IPS DF 6.9 (cell line): ENCODE data around the gene KRTAP27-1.

Experiments used
- DNase-seq: peaks from one replicate; pipeline ENCODE4 v3.0.0-alpha.2; 2013; ENCODE audit warnings: low read depth, low spot score
- H3K27ac ChIP-seq: one replicate; pipeline ENCODE4 v1.5.1; 2013; ENCODE audit warnings: low read length, control low read depth
- H3K27me3 ChIP-seq: 2 replicates; pipeline ENCODE4 v1.6.1; 2013; ENCODE audit warnings: mild to moderate bottlenecking, low read length; ENCODE audit not compliant: control insufficient read depth, insufficient read depth
- H3K36me3 ChIP-seq: 2 replicates; pipeline ENCODE4 v1.6.1; 2013; ENCODE audit warnings: low read length; ENCODE audit not compliant: control insufficient read depth, insufficient read depth
- H3K4me1 ChIP-seq: 2 replicates; pipeline ENCODE4 v1.6.1; 2013; ENCODE audit warnings: low read length; ENCODE audit not compliant: control insufficient read depth, insufficient read depth
- H3K4me3 ChIP-seq: 2 replicates; pipeline ENCODE4 v1.5.1; 2013; ENCODE audit warnings: mild to moderate bottlenecking, low read length
- H3K9me3 ChIP-seq: 2 replicates; pipeline ENCODE4 v1.6.1; 2013; ENCODE audit warnings: low read length, inconsistent platforms; ENCODE audit not compliant: control insufficient read depth, insufficient read depth
- WGBS: extraction: QIAGEN DNeasy Blood & Tissue Kit; methylation state at CpG from one replicate; pipeline ENCODE4 v1.1.7; 2013; ENCODE audit warnings: mixed read lengths, missing lambda C conversion rate; ENCODE audit not compliant: insufficient read length, insufficient coverage; 5-methylcytosine and 5-hydroxymethylcytosine counted together

The KRTAP27-1 gene, protein sequence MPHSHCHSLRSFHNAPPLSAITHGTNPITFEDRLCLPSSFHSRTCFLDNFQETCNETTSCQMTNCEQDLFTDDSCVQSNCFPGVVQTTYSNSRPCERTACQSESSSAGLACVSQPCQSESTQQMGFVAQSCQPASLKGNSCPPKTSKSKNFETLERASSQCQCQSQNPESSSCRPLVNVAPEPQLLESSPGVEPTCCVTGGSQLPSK

DNA sequence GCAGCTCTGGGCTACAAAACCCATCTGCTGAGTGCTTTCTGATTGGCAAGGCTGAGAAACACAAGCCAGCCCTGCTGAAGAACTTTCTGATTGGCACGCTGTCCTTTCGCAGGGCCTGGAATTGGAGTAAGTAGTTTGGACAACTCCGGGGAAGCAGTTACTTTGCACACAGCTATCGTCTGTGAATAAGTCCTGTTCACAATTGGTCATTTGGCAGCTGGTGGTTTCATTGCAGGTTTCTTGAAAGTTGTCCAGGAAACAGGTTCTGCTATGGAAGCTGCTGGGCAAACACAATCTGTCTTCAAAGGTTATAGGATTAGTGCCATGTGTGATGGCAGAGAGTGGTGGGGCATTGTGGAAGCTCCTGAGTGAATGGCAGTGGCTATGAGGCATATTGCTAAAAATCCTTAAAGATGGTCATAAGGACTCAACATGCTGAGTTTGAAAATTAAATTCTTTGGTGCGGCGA, at the start of gene KRTAP27-1:
Gene KRTAP27-1, minus strand, starts transcription at position 419 of the 469 bp plus-strand sequence. Its CDS starts 26 bp downstream, at position 393.
- no CpG with 5 or more reads among the region's 6 CpGs for WGBS
- H3K27ac ChIP-seq = no peak within 1 kb of the TSS
- H3K9me3 ChIP-seq = peaks cover 4% of the 10 kb centered on the region
- H3K4me1 ChIP-seq = no peaks in the 10 kb centered on the region
- H3K4me3 ChIP-seq = no peak within 1 kb of the TSS
- H3K27me3 ChIP-seq = no peaks in the 10 kb centered on the region
- no peaks in the 10 kb centered on the region for H3K36me3 ChIP-seq
- no peak for DNase-seq

DNA sequence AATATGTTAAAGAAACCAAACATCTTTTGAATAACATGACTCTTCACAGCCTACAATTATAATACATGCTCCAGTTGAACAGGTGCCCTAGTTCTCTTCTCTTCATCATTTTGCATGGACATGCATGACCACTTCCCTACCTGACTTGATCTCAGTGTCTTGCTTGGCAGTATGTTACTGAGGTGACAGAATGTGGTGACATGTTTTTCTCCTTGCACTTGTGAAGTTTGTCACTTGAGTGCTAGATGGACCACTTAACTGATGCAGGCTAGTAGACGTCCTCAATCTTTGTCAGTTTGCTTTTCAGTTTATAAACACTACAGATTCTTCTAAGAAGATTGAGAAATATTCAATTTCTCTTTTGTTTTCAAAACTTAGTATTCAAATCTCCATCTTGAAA, 44.7 kb upstream of the KRTAP27-1 start:
- Histone ChIP-seq H3K27ac (no peak overlapping the region), H3K36me3 (no peaks in the 10 kb centered on the region), H3K9me3 (peaks cover 6% of the 10 kb centered on the region), H3K4me1 (no peaks in the 10 kb centered on the region), H3K4me3 (no peak overlapping the region), H3K27me3 (no peaks in the 10 kb centered on the region)
- DNase-seq = no peak
- WGBS = no CpG with 5 or more reads among the region's 1 CpG

DNA sequence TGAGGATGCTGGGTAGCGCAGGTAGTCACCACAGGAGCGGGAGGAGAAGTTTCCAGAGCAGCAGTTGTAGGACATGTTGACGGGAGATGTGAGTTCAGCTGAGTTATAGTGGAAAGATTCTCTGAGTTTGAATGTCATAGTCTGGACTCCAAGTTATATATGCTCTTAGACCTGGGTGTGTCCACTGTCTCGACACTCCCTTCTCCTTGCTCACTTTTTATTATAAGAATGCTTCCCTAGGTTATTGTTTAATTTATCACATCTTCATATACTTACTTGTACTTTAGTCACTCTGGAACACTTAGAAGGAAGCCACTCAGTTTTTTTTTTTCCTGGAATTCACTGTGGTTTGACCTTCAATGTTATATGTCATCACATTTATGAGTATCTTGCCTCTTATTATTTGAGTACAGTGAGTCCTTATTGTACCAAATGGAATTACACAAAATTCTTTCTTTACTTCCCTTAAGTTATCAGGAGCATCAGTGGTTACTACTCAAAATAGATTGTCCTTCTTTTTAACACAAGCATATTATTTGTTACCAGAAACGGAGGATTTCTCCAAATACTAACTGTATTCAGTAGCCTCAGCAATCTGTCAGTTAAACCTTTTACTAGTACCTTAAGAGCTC, 34.8 kb upstream of the KRTAP27-1 start, which contains the start of gene KRTAP13-2:
Gene KRTAP13-2, minus strand, starts transcription at position 133 of the 632 bp plus-strand sequence. Its CDS starts 58 bp downstream, at position 75.
- H3K4me3 ChIP-seq = no peak within 1 kb of the TSS
- no peak within 1 kb of the TSS for H3K27ac ChIP-seq
- peaks cover 5% of the 10 kb centered on the region for H3K9me3 ChIP-seq
- no CpG with 5 or more reads among the region's 5 CpGs for WGBS
- H3K36me3 ChIP-seq = no peaks in the 10 kb centered on the region
- no peaks in the 10 kb centered on the region for H3K27me3 ChIP-seq
- H3K4me1 ChIP-seq = no peaks in the 10 kb centered on the region
- DNase-seq = no peak

DNA sequence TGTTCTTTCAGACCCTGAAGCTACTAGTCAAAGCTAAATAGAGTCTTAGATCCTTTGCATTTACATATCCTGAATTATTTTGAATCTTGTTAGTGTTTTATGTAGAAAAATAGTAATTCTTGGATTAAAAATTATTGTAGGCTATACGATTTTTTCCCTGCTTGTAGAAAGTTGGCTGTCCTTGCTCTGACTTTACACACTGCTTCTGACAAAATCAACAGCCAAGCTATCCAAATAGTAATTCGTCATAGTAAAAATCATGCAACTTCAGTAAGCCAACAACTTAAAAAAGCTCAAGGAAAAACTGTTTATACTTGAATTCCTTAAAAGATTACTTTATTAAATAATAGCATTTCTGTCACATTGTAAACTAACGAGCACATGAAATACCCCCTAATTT, 18.4 kb upstream of the KRTAP27-1 start:
- Histone ChIP-seq H3K4me1 (no peaks in the 10 kb centered on the region), H3K36me3 (no peaks in the 10 kb centered on the region), H3K9me3 (peaks cover 4% of the 10 kb centered on the region; the same call in 1 of the 2 replicates), H3K27me3 (no peaks in the 10 kb centered on the region), H3K27ac (no peak overlapping the region), H3K4me3 (no peak overlapping the region)
- DNase-seq = no peak
- WGBS = 100% methylated on average over 1 of the region's 3 CpGs

DNA sequence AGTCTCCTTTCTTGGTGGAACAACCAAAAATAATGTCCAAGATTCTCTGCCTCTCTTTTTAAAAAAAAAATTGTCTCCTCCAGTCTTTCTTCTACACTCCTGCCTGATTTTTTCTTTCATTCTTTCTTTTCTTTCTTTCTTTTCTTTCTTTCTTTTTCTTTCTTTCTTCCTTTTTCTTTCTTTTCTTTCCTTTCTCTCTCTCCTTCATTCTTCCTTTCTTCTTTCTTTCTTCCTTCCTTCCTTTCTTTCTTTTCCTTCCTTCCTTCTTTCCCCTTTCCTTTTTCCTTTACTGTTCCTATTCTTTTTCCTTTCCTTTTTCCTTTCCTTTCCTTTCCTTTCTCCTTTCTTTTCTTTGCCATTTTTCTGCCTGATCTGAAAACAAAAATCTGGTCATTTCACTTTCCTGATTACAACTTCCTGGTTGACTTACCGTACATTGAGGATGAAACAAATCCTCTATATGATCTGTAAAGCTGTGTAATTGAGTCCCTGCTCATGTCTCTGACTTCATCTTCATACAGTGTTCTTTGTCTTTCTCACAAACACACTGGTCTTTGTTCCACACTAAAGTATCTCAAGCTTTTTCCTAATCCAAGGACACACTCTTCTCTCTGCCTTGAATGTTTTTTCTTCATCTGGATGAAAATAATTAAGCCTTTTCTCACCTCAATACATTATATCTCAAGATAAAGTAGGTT, 17.0 kb upstream of the KRTAP27-1 start:
- H3K4me3 ChIP-seq = no peak overlapping the region
- no CpG with 5 or more reads among the region's 1 CpG for WGBS
- no peak overlapping the region for H3K27ac ChIP-seq
- no peak for DNase-seq
- no peaks in the 10 kb centered on the region for H3K4me1 ChIP-seq
- H3K9me3 ChIP-seq = peaks cover 4% of the 10 kb centered on the region; the same call in 1 of the 2 replicates
- no peaks in the 10 kb centered on the region for H3K36me3 ChIP-seq
- no peaks in the 10 kb centered on the region for H3K27me3 ChIP-seq

DNA sequence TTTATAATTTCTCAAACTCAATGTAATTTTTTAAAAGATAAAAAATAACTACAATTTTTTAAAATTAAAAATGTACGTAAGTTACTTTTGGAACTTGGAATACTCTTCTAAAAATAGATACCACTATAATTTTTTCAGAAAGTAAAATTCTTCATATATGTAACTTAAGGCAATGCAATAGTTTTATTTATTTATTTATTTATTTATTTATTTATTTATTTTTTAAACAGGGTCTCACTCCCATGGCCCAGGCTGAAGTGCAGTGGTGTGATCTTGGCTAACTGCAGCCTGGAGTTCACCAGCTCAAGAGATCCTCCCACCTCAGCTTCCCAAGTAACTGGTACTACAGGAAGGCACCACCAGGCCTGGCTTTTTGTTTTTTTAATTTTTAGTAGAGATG, 14.0 kb upstream of the KRTAP27-1 start:
- Histone ChIP-seq H3K4me3 (no peak overlapping the region), H3K4me1 (no peaks in the 10 kb centered on the region), H3K27ac (no peak overlapping the region), H3K9me3 (peaks cover 7% of the 10 kb centered on the region), H3K27me3 (no peaks in the 10 kb centered on the region), H3K36me3 (no peaks in the 10 kb centered on the region)
- DNase-seq = no peak
- WGBS = no CpG with 5 or more reads among the region's 1 CpG

DNA sequence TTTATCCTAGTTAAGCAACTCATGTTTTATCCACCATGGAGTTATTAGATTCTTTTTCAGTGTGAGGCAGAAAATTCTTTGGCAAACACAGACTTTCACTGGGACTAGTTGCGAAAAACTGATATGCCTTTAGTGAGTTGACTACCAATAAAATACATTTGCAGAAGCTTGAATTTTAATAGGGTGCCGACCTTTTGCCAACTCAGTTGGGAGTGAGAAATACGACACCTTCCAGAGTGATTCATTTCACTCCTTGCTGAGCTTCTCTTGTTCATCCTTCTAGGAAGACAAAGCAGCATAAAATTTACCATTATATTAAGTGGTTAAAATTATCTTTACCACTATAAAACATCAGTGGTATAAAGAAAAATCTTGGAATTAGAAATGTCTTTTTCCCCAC, 12.1 kb upstream of the KRTAP27-1 start:
- H3K27ac ChIP-seq = no peak overlapping the region
- no peak for DNase-seq

DNA sequence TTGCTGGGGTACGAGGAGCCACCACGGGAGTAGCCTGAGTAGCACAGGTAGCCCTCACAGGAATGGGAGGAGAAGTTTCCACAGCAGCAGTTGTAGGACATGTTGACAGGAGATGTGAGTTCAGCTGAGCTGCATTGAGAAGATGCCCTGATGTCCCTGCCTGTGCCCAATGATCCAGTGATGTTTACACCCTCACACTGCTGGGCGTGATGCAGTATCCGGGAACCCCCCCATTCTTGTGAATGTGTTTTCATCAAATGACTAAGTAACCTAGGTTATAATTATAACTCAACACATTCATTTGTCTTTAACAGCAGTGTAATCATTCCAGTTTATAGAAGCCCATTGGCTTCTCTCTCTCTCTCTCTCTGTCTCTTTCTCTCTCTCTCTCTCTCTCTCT, 11.0 kb upstream of the KRTAP27-1 start, which contains the start of gene KRTAP23-1:
Gene KRTAP23-1, minus strand, starts transcription at position 101 of the 400 bp plus-strand sequence. Its CDS starts 0 bp downstream, at position 101.
- Histone ChIP-seq H3K36me3 (no peaks in the 10 kb centered on the region), H3K27ac (no peak within 1 kb of the TSS), H3K4me1 (no peaks in the 10 kb centered on the region), H3K27me3 (no peaks in the 10 kb centered on the region), H3K9me3 (peaks cover 6% of the 10 kb centered on the region), H3K4me3 (no peak within 1 kb of the TSS)
- WGBS = no CpG with 5 or more reads among the region's 4 CpGs
- DNase-seq = no peak

More for the DNA sequence above, 12.1 kb upstream of the KRTAP27-1 start:
- no peak overlapping the region for H3K4me3 ChIP-seq
- no peaks in the 10 kb centered on the region for H3K4me1 ChIP-seq
- no peaks in the 10 kb centered on the region for H3K36me3 ChIP-seq
- no CpG with 5 or more reads among the region's 3 CpGs for WGBS
- no peaks in the 10 kb centered on the region for H3K27me3 ChIP-seq
- peaks cover 7% of the 10 kb centered on the region for H3K9me3 ChIP-seq

DNA sequence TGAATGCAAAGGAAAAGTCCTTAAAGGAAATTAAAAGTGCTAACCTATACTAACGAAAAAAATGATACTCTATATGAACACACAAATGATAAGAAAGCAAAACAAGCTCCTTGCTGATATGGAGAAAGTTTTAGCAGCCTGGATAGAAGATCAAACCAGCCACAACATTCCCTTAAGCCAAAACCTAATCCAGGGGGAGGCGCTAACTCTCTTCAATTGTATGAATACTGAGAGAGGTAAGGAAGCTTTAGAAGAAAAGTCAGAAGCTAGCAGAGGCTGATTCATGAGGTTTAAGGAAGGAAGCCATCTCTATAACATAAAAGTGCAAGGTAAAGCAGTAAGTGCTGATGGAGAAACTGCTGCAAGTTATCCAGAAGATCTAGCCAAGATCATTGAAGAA, 7.5 kb upstream of the KRTAP27-1 start:
- DNase-seq = no peak
- no CpG with 5 or more reads among the region's 2 CpGs for WGBS
- Histone ChIP-seq H3K4me1 (no peaks in the 10 kb centered on the region), H3K36me3 (no peaks in the 10 kb centered on the region), H3K4me3 (no peak overlapping the region), H3K27me3 (no peaks in the 10 kb centered on the region), H3K27ac (no peak overlapping the region), H3K9me3 (peaks cover 4% of the 10 kb centered on the region)

DNA sequence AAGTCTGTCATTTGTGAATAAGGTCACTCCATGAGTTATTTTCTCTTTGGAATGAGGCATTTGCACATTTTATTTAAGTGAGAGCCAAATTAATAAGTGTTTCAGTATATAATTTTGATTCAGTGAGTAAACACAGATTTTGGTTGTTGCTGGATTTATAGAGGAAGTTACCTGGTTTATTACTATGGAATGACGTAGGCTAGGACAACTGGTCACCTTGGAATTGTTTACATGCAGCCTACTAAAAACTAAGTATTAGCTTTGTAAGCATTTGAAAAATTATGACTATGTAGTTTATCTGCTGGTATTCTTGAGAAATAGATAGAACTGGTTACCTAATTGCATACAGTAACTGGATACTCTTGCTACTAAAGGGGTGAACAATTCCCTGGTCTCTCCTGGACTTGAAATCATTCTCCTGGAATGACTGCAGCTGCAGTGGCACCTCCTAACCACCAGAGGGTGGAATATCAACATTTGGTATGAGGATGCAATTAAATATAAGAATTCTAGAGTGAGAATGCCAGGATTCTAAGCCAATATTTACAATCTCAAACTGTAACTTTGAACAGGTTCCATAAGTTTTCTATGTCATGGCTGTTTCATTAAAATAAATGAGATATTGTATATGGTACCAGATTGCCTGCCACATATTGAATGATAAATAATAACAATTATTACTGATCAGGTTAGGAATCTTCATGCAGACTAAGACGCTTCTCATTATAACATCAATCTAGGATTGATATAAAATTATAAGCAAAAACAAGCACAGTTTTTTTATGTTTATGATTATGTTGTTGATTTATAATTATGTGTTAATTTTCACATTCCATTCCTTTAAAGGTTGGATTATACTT, 3.5 kb upstream of the KRTAP27-1 start:
- no peak for DNase-seq
- Histone ChIP-seq H3K36me3 (no peaks in the 10 kb centered on the region), H3K27ac (no peak overlapping the region), H3K27me3 (no peaks in the 10 kb centered on the region), H3K4me3 (no peak overlapping the region), H3K4me1 (no peaks in the 10 kb centered on the region), H3K9me3 (peaks cover 4% of the 10 kb centered on the region)
- WGBS = no CpG with 5 or more reads among the region's 2 CpGs
